Endothelial cell of umbilical vein (primary cell): Measurements from ENCODE around the gene PCGF2.

Source experiments
- MAX ChIP-seq: IDR thresholded peaks from 2 replicates; pipeline ENCODE4 v1.6.1; 2011; ENCODE audit not compliant: insufficient read depth, insufficient read length
- POLR2A ChIP-seq: IDR thresholded peaks from 2 replicates; pipeline ENCODE4 v1.6.1; 2012; ENCODE audit warnings: low read depth, mild to moderate bottlenecking, control low read depth, low read length

GRCh38 chr17:38741461-38741860 is 6.7 kb downstream of the PCGF2 start:
- TF ChIP-seq MAX, result no peak
- TF ChIP-seq POLR2A, result no peak
